K562 (cell line): ENCODE results near the gene SLC16A10. TPM values are rescaled to one million over a fixed set of nuclear protein-coding genes. Genes with fewer than 3 reads are reported as not detected.
A peak's percentile ranks its signal among the peaks of the same experiment; 100 is the strongest.

Source experiments
- CBFA2T2 ChIP-seq: fragments of 450-650 bp; conservative IDR thresholded peaks from 2 replicates; pipeline ENCODE4 v1.6.1; 2017; ENCODE audit warnings: mild to moderate bottlenecking
- EGR1 ChIP-seq: fragments of 450-650 bp; conservative IDR thresholded peaks from 2 replicates; pipeline ENCODE4 v1.6.1; 2017; ENCODE audit warnings: mild to moderate bottlenecking
- ELF1 ChIP-seq: fragments of 200-800 bp; sonication (Bioruptor generic); IDR thresholded peaks from 2 replicates; pipeline ENCODE4 v1.6.1; 2016; ENCODE audit warnings: missing genetic modification characterization, missing compliant biosample characterization
- ELF2 ChIP-seq: fragments of 250-450 bp; sonication (Bioruptor Pico); IDR thresholded peaks from 2 replicates; pipeline ENCODE4 v1.5.0; 2021; ENCODE audit warnings: mild to moderate bottlenecking
- FOXA3 ChIP-seq, 2 experiments: fragments of 450-650 bp in 1 of 2; sonication (generic) in 1 of 2; formaldehyde crosslinking; IDR thresholded peaks in 1 of 2; conservative IDR thresholded peaks in 1 of 2; 2 replicates each; pipeline versions ENCODE4 v1.4.0 to v1.8.0; 2020 to 2022; ENCODE audit warnings: mild to moderate bottlenecking in 2 of 2, missing genetic modification reagents in 1 of 2
- FOXK2 ChIP-seq, 2 experiments: fragments of 450-650 bp; IDR thresholded peaks in 1 of 2; conservative IDR thresholded peaks in 1 of 2; 2 replicates each; pipeline ENCODE4 v1.6.1; 2016; ENCODE audit warnings: low read depth in 2 of 2, mild to moderate bottlenecking in 1 of 2
- HMBOX1 ChIP-seq: sonication (generic); IDR thresholded peaks from 2 replicates; pipeline ENCODE4 v1.6.1; 2016
- KDM1A ChIP-seq, 2 experiments: fragments of 450-650 bp; IDR thresholded peaks; 2 replicates each; pipeline ENCODE4 v1.6.1; 2016; ENCODE audit warnings: mild to moderate bottlenecking in 2 of 2
- MEIS2 ChIP-seq: fragments of 450-650 bp; IDR thresholded peaks from 2 replicates; pipeline ENCODE4 v1.6.1; 2014; ENCODE audit warnings: mild to moderate bottlenecking; ENCODE audit not compliant: partially characterized antibody
- MTA3 ChIP-seq: fragments of 450-650 bp; formaldehyde crosslinking; IDR thresholded peaks from 2 replicates; pipeline ENCODE4 v1.6.1; 2017; ENCODE audit warnings: mild to moderate bottlenecking, borderline replicate concordance
- RBM17 ChIP-seq: fragments of 200-400 bp; formaldehyde crosslinking; IDR thresholded peaks from 2 replicates; pipeline ENCODE4 v1.6.1; 2017; ENCODE audit warnings: low read depth, mild to moderate bottlenecking, low read length, borderline replicate concordance
- SMAD4 ChIP-seq: fragments of 250-450 bp; sonication (Bioruptor Pico); conservative IDR thresholded peaks from 2 replicates; pipeline ENCODE4 v1.8.0; 2021; ENCODE audit warnings: inconsistent platforms, mild to moderate bottlenecking, moderate library complexity
- SOX6 ChIP-seq: fragments of 450-650 bp; IDR thresholded peaks from 2 replicates; pipeline ENCODE4 v1.6.1; 2014; ENCODE audit warnings: mild to moderate bottlenecking
- TCF3 ChIP-seq: sonication (generic); formaldehyde crosslinking; IDR thresholded peaks from 2 replicates; pipeline ENCODE4 v1.4.0; 2020; ENCODE audit warnings: mild to moderate bottlenecking, missing genetic modification reagents
- TEAD2 ChIP-seq: fragments of 450-650 bp; IDR thresholded peaks from 2 replicates; pipeline ENCODE4 v1.6.1; 2016; ENCODE audit warnings: missing genetic modification characterization, control low read depth, missing compliant biosample characterization
- TRIM28 ChIP-seq: fragments of 450-650 bp; IDR thresholded peaks from 2 replicates; pipeline ENCODE4 v1.6.1; 2017
- ZNF23 ChIP-seq: fragments of 250-450 bp; sonication (Bioruptor Pico); IDR thresholded peaks from 2 replicates; pipeline ENCODE4 v1.4.0; 2020; ENCODE audit warnings: mild to moderate bottlenecking
- ZNF24 ChIP-seq: fragments of 450-650 bp; IDR thresholded peaks from 2 replicates; pipeline ENCODE4 v1.6.1; 2016
- ZNF766 ChIP-seq: fragments of 200-800 bp; sonication (Bioruptor generic); conservative IDR thresholded peaks from 2 replicates; pipeline ENCODE4 v1.6.1; 2016; ENCODE audit warnings: missing genetic modification characterization, missing compliant biosample characterization
- polyA plus RNA-seq, 8 experiments: library from polyadenylated mRNA; depleted of rRNA in 4 of 8; stranded (reverse) in 5 of 8; unstranded in 3 of 8; fragments of >200 nt; fragmentation: Nextera tagmentation in 2 of 8; fragmentation: Illumina TruSeq in 1 of 8; extraction: Ambion mirVana in 2 of 8; extraction: Trizol in 1 of 8; gene quantifications; 2 replicates each; pipeline versions ENCODE4 v1.2.1 to v1.2.3, GENCODE V29; 2011 to 2014; ENCODE audit warnings: inconsistent platforms in 1 of 8, missing spikeins in 1 of 8
- total RNA-seq, 7 experiments: library from RNA; depleted of rRNA in 6 of 7; stranded (reverse); fragments of >200 nt in 6 of 7; fragmentation: Illumina TruSeq in 2 of 7; extraction: Trizol in 2 of 7; gene quantifications; 2 replicates each; pipeline versions ENCODE4 v1.2.1 to v1.2.3, GENCODE V29; 2011 to 2021; ENCODE audit warnings: low replicate concordance in 1 of 7
- TF ChIP-seq, protein P1 (sequence below): fragments of 450-650 bp; IDR thresholded peaks from 2 replicates; pipeline ENCODE4 v1.6.1; 2018; ENCODE audit not compliant: partially characterized antibody
- TF ChIP-seq, protein P2 (sequence below): fragments of 450-650 bp; IDR thresholded peaks from 2 replicates; pipeline ENCODE4 v1.6.1; 2017; ENCODE audit warnings: antibody characterized with exemption, mild to moderate bottlenecking

The SLC16A10 gene
- total and polyA plus RNA-seq, 9 of the 15 experiments (the other 6 are each of a cell fraction or from before 2014, with no cell fraction given), result 0.02 to 0.54 (median 0.24) TPM; not detected in 4

- TF ChIP-seq ELF1 (tag) (0 out of 2 replicates have a peak, but pooled peaks have one; percentile 22), RBM17 (no peak), TRIM28 (0 out of 2 replicates have a peak, but pooled peaks have one; percentile 16), ZNF23 (CRISPR knock-in tag) (no peak), MEIS2 (peak; percentile 32), ZNF24 (0 out of 2 replicates have a peak, but pooled peaks have one; percentile 29), TCF3 (peak; percentile 31; the same call in 1 of the 2 replicates), MTA3 (peak; percentile 38; the same call in 1 of the 2 replicates), SMAD4 (CRISPR knock-in tag) (peak; percentile 61; the same call in 1 of the 2 replicates), FOXA3 (CRISPR knock-in tag; conservative IDR thresholded peaks at IDR 0.05 in 1 of 2, IDR thresholded peaks at IDR 0.05 in 1 of 2) (peak in 1 of 2 experiments; percentile 63; a peak in 2 of 4 replicates), ELF2 (no peak), FOXK2 (conservative IDR thresholded peaks at IDR 0.05 in 1 of 2, IDR thresholded peaks at IDR 0.05 in 1 of 2; ENCODE audit: low read depth in 2 of 2) (0 out of 4 replicates have a peak, but pooled peaks have one; percentile 26 to 40), TEAD2 (tag) (no peak), HMBOX1 (peak; percentile 98), SOX6 (0 out of 2 replicates have a peak, but pooled peaks have one; percentile 11), ZNF766 (CRISPR knock-in tag) (no peak), CBFA2T2 (0 out of 2 replicates have a peak, but pooled peaks have one; percentile 10), KDM1A (IDR thresholded peaks at IDR 0.05) (no peak), EGR1 (no peak)
- TF ChIP-seq, protein P1, sequence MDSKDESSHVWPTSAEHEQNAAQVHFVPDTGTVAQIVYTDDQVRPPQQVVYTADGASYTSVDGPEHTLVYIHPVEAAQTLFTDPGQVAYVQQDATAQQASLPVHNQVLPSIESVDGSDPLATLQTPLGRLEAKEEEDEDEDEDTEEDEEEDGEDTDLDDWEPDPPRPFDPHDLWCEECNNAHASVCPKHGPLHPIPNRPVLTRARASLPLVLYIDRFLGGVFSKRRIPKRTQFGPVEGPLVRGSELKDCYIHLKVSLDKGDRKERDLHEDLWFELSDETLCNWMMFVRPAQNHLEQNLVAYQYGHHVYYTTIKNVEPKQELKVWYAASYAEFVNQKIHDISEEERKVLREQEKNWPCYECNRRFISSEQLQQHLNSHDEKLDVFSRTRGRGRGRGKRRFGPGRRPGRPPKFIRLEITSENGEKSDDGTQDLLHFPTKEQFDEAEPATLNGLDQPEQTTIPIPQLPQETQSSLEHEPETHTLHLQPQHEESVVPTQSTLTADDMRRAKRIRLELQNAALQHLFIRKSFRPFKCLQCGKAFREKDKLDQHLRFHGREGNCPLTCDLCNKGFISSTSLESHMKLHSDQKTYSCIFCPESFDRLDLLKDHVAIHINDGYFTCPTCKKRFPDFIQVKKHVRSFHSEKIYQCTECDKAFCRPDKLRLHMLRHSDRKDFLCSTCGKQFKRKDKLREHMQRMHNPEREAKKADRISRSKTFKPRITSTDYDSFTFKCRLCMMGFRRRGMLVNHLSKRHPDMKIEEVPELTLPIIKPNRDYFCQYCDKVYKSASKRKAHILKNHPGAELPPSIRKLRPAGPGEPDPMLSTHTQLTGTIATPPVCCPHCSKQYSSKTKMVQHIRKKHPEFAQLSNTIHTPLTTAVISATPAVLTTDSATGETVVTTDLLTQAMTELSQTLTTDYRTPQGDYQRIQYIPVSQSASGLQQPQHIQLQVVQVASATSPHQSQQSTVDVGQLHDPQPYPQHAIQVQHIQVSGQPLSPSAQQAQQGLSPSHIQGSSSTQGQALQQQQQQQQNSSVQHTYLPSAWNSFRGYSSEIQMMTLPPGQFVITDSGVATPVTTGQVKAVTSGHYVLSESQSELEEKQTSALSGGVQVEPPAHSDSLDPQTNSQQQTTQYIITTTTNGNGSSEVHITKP, result peak; percentile 23
- TF ChIP-seq, protein P2, sequence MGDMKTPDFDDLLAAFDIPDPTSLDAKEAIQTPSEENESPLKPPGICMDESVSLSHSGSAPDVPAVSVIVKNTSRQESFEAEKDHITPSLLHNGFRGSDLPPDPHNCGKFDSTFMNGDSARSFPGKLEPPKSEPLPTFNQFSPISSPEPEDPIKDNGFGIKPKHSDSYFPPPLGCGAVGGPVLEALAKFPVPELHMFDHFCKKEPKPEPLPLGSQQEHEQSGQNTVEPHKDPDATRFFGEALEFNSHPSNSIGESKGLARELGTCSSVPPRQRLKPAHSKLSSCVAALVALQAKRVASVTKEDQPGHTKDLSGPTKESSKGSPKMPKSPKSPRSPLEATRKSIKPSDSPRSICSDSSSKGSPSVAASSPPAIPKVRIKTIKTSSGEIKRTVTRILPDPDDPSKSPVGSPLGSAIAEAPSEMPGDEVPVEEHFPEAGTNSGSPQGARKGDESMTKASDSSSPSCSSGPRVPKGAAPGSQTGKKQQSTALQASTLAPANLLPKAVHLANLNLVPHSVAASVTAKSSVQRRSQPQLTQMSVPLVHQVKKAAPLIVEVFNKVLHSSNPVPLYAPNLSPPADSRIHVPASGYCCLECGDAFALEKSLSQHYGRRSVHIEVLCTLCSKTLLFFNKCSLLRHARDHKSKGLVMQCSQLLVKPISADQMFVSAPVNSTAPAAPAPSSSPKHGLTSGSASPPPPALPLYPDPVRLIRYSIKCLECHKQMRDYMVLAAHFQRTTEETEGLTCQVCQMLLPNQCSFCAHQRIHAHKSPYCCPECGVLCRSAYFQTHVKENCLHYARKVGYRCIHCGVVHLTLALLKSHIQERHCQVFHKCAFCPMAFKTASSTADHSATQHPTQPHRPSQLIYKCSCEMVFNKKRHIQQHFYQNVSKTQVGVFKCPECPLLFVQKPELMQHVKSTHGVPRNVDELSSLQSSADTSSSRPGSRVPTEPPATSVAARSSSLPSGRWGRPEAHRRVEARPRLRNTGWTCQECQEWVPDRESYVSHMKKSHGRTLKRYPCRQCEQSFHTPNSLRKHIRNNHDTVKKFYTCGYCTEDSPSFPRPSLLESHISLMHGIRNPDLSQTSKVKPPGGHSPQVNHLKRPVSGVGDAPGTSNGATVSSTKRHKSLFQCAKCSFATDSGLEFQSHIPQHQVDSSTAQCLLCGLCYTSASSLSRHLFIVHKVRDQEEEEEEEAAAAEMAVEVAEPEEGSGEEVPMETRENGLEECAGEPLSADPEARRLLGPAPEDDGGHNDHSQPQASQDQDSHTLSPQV, result no peak
Observed at GRCh38 chr6:111250791-111251354, 163.6 kb downstream of the SLC16A10 start (continued).
